ENCODE results near the gene FNBP1. TPM values are rescaled to one million over a fixed set of nuclear protein-coding genes. Genes with fewer than 3 reads are reported as not detected.

FNBP1 gene
- total and polyA plus RNA-seq, 10 of the 15 experiments (the other 5 are each of a cell fraction or from before 2014, with no cell fraction given): 64.5 to 353 (median 179) TPM

DNA sequence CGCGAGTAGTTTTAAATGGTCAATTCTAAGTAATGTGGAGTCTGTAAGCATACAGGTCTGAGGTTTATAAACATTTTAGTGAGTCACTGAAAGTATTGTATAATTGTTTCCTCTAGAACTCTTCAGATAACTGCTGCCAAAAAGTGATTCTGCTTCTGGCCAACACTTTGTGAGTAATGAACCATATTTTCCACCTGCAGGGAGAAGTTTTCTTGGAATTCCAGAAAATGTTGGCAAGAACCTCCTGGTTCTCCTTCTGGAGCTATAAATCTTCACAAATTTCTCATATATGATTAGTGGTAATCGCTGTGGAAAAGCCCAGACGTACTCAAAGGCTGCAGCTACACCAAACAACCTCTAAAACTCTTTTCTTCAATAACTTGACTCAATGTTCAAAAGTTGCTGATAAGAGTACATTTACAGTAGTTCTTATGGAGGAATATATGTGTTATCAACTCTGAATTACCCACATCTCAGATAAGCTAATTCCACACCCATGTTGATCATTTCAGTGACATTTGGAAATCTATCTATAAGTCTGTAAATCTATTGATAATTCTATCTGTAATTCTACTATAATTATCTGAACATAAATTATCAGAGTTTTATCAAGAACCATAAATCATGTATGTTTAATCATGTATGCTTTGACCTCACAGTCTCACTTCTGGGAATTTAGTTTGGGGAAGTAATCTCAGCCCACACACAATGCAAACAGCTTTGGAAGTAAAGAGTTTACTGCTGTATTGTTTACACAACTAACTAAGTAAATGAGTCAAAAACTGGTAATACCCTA, 74.1 kb downstream of the FNBP1 start (continued):
- TF ChIP-seq, protein P1, sequence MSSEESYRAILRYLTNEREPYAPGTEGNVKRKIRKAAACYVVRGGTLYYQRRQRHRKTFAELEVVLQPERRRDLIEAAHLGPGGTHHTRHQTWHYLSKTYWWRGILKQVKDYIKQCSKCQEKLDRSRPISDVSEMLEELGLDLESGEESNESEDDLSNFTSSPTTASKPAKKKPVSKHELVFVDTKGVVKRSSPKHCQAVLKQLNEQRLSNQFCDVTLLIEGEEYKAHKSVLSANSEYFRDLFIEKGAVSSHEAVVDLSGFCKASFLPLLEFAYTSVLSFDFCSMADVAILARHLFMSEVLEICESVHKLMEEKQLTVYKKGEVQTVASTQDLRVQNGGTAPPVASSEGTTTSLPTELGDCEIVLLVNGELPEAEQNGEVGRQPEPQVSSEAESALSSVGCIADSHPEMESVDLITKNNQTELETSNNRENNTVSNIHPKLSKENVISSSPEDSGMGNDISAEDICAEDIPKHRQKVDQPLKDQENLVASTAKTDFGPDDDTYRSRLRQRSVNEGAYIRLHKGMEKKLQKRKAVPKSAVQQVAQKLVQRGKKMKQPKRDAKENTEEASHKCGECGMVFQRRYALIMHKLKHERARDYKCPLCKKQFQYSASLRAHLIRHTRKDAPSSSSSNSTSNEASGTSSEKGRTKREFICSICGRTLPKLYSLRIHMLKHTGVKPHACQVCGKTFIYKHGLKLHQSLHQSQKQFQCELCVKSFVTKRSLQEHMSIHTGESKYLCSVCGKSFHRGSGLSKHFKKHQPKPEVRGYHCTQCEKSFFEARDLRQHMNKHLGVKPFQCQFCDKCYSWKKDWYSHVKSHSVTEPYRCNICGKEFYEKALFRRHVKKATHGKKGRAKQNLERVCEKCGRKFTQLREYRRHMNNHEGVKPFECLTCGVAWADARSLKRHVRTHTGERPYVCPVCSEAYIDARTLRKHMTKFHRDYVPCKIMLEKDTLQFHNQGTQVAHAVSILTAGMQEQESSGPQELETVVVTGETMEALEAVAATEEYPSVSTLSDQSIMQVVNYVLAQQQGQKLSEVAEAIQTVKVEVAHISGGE (CRISPR knock-in tag; IDR thresholded peaks at IDR 0.05): no peak

DNA sequence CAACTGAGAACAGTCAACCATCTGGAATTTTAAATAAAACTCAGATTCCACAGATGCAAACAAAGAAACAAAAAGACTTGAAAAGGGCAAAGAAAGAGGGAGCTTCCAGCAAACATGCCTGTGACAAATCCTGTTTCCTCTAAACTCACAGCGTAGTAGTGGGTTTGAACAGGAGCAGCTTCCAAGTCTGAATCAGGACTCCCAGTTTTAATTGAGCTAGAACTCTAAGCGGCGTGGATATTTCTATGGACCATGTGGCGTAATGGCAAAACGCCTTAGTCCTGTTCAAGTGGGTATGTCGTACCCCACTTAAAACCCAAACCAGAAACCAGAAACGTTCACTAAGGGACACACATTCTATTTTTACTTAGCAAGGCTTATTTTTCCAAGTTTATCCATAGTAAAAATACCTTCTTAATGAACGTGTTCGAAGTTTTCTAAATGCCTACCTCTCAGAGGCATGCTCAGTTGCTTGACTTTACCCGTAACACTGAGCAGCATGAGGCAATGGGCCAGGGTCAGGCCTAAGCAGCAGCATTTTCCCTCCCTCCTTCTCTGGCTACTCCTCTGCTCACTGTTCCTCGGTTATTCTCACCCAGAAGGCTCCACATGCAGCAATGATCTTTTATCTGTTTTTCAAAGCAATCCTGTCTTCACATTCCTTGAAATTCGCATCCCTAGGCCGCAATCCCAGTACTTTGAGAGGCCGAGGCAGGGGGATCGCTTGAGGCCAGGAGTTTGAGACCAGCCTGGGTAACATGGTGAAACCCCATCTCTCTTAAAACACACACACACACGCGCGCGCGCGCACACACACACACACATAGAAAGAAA, 77.9 kb downstream of the FNBP1 start:
- H2AFZ ChIP-seq (ENCODE audit: control insufficient read depth, low read depth, low read length): no peak overlapping the region
- DNase-seq (ENCODE audit: low read depth, low spot score): no peak
- ChIA-PET RAD21 (ENCODE audit: unreplicated experiment) (interaction anchor here (0.9 to 4.7 kb wide), 6 partner anchors 9 to 89 kb away, joined by 3 to 23 read pairs (median 4); partner anchors contain the start of gene GPR107), POLR2A (interaction anchor here (1.2 to 1.6 kb wide), 4 partner anchors 8 to 27 kb away, joined by 3 to 6 read pairs (median 4); no protein-coding TSS in a partner anchor), CTCF (interaction anchor here (1.0 to 1.2 kb wide), 5 partner anchors 8 to 80 kb away, joined by 3 read pairs; no protein-coding TSS in a partner anchor), SMC1A (ENCODE audit: uncharacterized antibody, unreplicated experiment) (interaction anchor here (0.7 to 2.6 kb wide), 12 partner anchors 7 to 80 kb away, joined by 3 to 26 read pairs (median 4); no protein-coding TSS in a partner anchor)
- no TSS peak for BruUV-seq (replicated peaks)
- no peak for FAIRE-seq
- H3K4me1 ChIP-seq (ENCODE audit: control insufficient read depth, insufficient read depth, low read length): peaks cover 31% of the 10 kb centered on the region
- H3K27ac ChIP-seq (ENCODE audit: control insufficient read depth, insufficient read depth): no peak overlapping the region; the same call in 1 of the 2 replicates
- H3K9me3 ChIP-seq (replicated peaks; ENCODE audit: control insufficient read depth, insufficient read depth, low read length): no peaks in the 10 kb centered on the region
- H3K4me3 ChIP-seq: no peak overlapping the region
- intact Hi-C loops (cut with micrococcal nuclease; ENCODE audit: unreplicated experiment) (no loop called here), in situ Hi-C loops (cut with MboI) (no loop called here)
- H3K9ac ChIP-seq (ENCODE audit: control insufficient read depth, insufficient read depth, low read length): peak overlapping the region; percentile 16; the same call in 1 of the 2 replicates
- peaks cover 18 to 34% of the 10 kb centered on the region in 2 experiments for H3K36me3 ChIP-seq (ENCODE audit: control insufficient read depth in 2 of 2, insufficient read depth in 2 of 2, low read length in 1 of 2)
- TF ChIP-seq POLR2AphosphoS2 (IDR thresholded peaks at IDR 0.05; ENCODE audit: low read depth, low read length): peak; percentile 39
- no peak for TF ChIP-seq ZNF207 (IDR thresholded peaks at IDR 0.05; ENCODE audit: borderline replicate concordance)
- peak; percentile 62 for TF ChIP-seq POLR2AphosphoS5 (IDR thresholded peaks at IDR 0.05; ENCODE audit: low read length)
- H4K20me1 ChIP-seq (ENCODE audit: control insufficient read depth, insufficient read depth): peaks cover 4% of the 10 kb centered on the region; the same call in 1 of the 2 replicates
- no peak overlapping the region; the same call in 1 of the 2 replicates for H3K4me2 ChIP-seq (ENCODE audit: control insufficient read depth, insufficient read depth)
- no peak for ATAC-seq
- WGBS (ENCODE audit: insufficient coverage, insufficient replicate concordance, low lambda C conversion rate, missing lambda C conversion rate): 73% methylated on average over 15 of the region's 21 CpGs
- H3K79me2 ChIP-seq (ENCODE audit: control insufficient read depth, insufficient read depth, low read length): peaks cover 82% of the 10 kb centered on the region
- no peaks in the 10 kb centered on the region for H3K27me3 ChIP-seq (replicated peaks in 1 of 2; ENCODE audit: control insufficient read depth in 2 of 2, insufficient read depth in 2 of 2, low read length in 1 of 2)
